ENCODE data around the gene CNKSR1.

The CNKSR1 gene

GRCh38 chr1:26200413-26200812 is 23.1 kb downstream of the CNKSR1 start:
- TF ChIP-seq CTCF (IDR thresholded peaks at IDR 0.05; ENCODE audit: insufficient read depth, missing control alignments): no peak
- DNase-seq (ENCODE audit: insufficient read length, low spot score): no peak
- no peak for FAIRE-seq

- no peak for DNase-seq (ENCODE audit: insufficient read length, low spot score)
- FAIRE-seq: no peak
- no peak for TF ChIP-seq CTCF (IDR thresholded peaks at IDR 0.05; ENCODE audit: insufficient read depth, missing control alignments)
These were observed 26.5 kb downstream of the CNKSR1 start for GRCh38 chr1:26203642-26204318.

- FAIRE-seq (no peak), DNase-seq (ENCODE audit: insufficient read length, low spot score) (no peak)
- no peak for TF ChIP-seq CTCF (IDR thresholded peaks at IDR 0.05; ENCODE audit: insufficient read depth, missing control alignments)
These were observed 33.0 kb downstream of the CNKSR1 start for GRCh38 chr1:26210147-26210870.

GRCh38 chr1:26212726-26213125 is 35.4 kb downstream of the CNKSR1 start:
- FAIRE-seq (no peak), DNase-seq (ENCODE audit: insufficient read length, low spot score) (no peak)
- no peak for TF ChIP-seq CTCF (IDR thresholded peaks at IDR 0.05; ENCODE audit: insufficient read depth, missing control alignments)

- no peak for DNase-seq (ENCODE audit: insufficient read length, low spot score)
- no peak for FAIRE-seq
- TF ChIP-seq CTCF (IDR thresholded peaks at IDR 0.05; ENCODE audit: insufficient read depth, missing control alignments): no peak
These were observed 36.1 kb downstream of the CNKSR1 start for GRCh38 chr1:26213335-26213905.

GRCh38 chr1:26215246-26215645 is 38.0 kb downstream of the CNKSR1 start:
- no peak for TF ChIP-seq CTCF (IDR thresholded peaks at IDR 0.05; ENCODE audit: insufficient read depth, missing control alignments)
- DNase-seq (ENCODE audit: insufficient read length, low spot score) (no peak), FAIRE-seq (no peak)
